GM18867 (cell line): ENCODE measurements around the gene FAM98C.
"Not testable (repeated sequence)": the region's sequence is repeated elsewhere in the genome, so short reads cannot be mapped to it uniquely, and the experiment has no call there.

Source experiments
- ATAC-seq: cut with Tn5 transposase; IDR thresholded peaks from one replicate; pipeline ENCODE4 v1.9.1; 2021; ENCODE audit warnings: mild to moderate bottlenecking, moderate library complexity; ENCODE audit not compliant: unreplicated experiment

FAM98C gene

DNA sequence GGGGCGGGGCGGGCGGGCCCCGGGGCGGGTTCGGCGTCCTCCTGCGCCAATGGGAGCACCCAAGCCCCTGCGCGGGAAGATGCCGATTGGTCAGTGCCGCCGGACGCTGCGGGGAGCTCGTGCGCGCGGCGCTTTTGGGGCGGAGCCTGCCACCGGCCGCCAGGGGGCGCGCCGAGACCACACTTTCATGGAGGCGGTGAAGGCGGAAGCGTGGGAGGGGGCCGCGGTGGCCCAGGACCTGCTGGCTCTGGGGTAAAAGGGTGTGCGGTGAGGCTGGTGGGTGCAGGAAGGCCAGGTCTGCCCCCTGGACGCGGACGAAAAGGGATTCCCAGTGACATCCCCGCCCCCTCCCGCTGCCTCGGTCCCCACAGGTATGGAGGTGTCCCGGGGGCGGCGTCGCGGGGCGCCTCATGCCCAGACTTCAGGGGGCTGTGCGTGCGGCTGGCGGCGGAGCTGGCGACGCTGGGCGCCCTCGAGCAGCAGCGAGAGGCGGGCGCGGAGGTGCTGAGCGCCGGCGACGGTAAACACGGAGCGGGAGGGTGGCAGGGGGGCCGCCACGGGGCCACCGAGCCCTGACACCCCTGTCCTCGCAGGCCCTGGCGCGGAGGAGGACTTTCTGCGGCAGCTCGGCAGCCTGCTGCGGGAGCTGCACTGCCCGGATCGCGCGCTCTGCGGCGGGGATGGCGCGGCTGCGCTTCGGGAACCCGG is at the start of gene FAM98C:
Gene FAM98C, plus strand, starts transcription at position 127 of the 708 bp plus-strand sequence. Its CDS starts 61 bp downstream, at position 188.
- peak; percentile 89 for ATAC-seq

DNA sequence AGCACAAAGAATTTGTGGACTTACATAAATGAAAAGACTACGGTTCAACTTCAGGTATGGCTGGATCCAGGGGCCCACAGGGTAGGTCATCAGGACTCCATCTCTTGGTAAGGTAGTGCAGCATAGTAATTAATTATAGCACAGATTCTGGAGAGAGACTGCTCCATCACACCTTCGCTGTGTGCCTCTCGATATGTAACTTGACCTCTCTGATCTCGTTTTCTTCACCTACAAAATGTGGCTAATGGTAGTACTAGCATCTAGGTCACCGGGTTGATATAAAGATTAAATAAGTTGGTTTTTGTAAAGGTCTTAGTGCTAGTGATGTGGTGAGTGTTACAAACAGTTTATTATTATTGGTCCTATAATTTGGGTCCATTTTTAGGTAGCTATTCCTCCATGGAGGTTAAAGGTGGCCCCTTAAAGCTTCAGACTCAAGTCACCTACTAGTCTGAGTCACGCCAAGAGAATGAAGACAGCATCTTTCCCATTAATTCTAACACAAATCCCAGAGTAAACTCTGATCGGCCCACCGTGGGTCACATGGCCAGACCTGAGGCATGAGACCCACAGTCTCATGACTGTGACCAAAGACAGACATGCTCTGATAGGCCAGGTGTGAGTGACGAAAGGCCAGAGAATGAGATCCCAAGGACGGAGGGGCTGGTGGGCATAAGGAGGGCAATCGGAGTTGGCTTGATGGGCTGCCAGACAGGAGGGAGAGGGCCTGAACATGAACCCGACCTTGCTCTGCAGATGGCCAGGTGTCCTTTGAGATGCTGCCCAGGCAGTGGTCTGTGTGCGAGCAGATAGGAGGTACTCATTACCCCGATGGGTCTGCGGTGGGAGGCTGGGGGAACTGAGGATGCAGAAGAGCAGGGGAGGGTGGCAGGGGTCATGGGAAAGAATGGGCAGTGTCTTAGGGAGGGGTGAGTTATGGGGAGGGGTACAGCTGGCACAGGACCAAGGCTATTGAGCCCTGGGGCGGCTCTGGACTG is 46.9 kb upstream of the FAM98C start:
- ATAC-seq: no peak

DNA sequence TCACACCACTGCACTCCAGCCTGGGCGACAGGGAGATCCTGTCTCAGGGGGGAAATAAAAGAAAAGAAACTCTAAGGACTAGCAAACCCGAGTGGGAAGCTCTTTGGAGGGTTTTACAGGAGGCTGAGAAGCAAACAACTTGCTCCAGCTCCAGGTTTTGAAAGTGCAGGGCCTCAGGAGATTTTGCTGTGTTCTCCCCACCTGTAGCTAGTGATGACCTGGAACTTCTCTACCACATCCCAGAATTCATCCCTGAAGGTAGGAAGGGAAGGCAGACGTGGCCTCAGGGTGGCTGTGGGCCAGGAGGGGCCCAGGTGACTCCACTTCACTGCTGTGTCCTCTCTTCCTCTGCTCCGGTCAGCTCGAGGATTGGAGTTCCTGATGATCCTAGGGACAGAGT is 44.8 kb upstream of the FAM98C start:
- no peak for ATAC-seq

DNA sequence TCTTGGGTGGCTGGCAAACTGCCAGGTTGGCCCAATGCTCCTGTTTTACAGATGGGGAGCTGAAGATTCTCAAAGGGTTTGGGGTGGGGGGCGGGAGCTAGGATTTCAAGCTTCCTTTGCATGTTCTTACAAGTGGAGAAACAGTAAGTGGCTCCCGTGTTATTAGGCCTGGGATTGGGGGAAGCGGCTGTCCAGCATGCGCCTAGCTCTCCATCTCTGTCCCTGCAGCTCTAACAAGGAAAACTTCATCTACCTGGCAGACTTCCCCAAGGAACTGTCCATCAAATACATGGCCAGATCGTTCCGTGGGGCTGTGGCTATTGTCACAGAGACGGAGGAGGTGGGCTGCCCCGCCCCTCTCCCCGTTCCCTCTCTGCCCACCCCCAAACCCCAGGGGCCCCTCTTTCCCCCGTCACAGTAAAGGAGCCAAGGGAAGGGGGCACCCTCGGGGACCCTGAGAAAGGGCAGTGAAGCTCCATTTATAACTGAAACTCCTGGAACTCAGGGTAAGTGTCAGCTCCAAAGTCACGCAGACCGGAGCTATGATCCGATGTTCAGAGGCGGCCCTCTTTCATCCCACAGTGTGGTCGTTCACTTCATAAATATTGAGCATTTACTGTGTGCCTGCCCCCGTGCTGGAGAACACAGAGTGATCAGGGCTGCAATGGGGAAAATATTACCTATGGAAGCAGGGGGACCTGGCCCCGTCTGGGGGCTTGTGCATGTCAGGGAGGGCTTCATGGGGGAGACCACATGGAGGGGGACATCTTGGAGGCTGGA is 43.5 kb upstream of the FAM98C start:
- no peak for ATAC-seq

DNA sequence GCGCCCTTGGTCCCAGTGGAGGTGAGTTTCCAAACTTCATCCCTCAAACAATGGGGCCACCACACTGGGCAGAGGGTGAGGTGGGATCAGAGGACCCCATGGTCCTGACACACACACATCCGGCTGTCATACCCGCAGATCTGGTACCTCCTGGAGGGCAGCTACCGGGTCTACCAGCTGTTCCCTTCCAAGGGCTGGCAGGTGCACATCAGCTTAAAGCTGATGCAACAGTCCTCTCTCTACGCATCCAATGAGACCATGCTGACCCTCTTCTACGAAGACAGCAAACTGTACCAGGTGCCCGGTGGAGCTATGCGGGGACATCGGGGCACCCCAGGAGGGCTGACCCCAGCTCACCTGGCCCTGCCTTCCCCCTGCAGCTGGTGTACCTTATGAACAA is 42.5 kb upstream of the FAM98C start:
- no peak for ATAC-seq

DNA sequence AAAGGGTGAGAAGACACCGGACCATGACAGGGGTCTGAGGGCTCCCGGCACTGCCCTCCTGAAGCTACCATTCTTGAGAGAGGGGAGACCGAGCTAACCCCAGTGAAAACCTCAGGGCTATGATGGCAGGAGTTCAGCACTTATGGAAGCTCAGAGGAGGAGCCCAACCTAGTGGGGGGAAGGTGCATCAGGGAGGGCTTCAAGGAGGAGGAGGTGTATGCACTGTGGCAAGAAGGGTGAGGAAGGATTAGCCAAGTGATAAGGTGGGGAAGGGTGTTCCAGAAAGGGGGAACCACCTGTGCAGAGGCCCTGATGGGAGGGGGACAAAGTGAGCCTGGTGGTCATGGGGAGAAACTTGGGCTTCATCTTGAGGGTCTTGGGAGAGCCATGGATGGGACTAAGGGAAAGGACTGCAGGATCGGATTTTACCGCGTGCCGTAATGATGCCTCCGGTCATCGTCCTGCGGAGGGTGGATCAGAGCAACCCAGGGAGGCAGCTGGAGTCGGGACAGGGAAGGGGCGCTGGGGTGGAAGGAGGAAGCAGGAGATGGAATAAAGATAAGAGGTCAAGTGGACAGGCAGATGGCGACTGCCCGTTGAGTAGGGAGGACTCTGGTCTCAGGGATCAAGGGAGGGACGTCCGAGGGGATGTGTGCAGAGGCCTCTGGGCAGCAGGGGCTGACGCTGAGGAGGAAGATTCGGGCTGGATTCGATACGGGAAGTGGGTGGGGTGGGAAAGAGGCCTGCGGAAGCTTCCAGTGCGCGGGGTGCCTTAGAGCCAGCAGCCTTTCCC is 41.9 kb upstream of the FAM98C start:
- ATAC-seq: no peak

DNA sequence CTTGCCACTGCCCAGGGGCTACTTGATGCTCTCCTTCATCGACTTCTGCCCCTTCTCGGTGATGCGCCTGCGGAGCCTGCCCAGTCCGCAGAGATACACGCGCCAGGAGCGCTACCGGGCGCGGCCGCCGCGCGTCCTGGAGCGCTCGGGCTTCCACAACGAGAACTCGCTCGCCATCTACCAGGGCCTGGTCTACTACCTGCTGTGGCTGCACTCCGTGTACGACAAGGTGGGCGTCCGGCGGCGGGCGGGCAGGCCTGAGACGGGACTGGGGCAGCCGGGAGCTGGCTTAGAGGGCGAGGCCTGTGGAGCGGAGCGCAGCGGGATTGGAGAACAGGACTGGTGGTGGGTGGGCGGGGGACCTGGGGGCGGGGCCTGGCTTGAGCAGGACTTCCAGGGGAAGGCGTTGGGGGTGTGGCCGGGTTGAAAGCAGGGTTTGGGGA is 41.2 kb upstream of the FAM98C start:
- ATAC-seq: peak; percentile 52

DNA sequence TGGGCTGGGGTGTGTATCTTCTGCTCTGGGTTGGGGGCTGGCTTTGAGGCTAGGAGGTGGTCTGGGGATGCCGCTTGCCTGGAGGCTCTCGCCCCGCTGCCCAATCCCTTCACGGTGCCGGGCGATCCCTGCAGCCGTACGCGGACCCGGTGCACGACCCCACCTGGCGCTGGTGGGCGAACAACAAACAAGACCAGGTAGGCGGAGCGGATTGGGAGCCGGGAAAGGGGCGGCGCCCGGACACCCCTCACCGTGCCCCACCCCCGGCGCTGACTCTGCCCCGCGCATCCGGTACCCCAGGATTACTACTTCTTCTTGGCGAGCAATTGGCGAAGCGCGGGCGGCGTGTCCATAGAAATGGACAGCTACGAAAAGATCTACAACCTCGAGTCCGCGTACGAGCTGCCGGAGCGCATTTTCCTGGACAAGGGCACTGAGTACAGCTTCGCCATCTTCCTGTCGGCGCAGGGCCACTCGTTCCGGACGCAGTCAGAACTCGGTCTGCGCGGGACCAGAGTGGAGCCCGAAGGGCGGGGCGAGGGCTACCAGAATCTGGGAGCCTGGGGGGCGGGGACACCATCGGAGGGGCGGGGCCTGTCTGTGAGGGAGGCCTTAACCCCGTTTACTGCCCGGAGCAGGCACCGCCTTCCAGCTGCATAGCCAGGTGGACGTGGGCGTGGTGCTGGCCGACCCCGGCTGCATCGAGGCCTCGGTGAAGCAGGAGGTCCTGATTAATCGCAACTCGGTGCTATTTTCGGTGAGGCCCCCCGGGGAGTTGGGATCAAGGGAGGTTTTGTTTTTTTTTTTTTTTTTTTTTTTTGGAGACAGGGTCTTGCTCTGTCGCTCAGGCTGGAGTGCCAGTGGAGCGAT is 40.6 kb upstream of the FAM98C start:
- peak; percentile 47 for ATAC-seq

DNA sequence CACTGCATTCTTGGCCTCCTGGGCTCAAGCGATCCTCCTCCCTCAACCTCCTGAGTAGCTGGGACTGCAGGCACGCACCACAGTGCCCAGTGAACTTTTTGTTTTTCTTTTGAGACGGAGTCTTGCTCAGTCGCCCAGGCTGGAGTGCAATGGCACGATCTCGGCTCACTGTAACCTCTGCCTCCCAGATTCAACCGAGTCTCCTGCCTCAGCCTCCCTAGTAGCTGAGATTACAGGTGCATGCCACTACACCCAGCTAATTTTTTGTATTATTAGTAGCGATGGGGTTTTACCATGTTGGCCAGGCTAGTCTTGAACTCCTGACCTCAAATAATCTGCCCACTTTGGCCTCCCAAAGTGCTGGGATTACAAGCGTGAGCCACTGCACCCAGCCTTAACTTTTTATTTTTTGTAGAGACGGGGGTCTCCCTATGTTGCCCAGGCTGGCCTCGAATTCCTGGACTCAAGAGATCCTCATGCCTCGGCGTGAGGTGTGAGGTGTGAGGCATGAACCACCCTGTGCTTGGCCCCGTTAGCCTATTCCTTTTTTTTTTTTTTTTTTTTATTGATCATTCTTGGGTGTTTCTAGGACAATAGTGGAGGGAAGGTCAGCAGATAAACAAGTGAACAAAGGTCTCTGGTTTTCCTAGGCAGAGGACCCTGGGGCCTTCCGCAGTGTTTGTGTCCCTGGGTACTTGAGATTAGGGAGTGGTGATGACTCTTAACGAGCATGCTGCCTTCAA is 39.8 kb upstream of the FAM98C start:
- ATAC-seq: not testable (repeated sequence)

DNA sequence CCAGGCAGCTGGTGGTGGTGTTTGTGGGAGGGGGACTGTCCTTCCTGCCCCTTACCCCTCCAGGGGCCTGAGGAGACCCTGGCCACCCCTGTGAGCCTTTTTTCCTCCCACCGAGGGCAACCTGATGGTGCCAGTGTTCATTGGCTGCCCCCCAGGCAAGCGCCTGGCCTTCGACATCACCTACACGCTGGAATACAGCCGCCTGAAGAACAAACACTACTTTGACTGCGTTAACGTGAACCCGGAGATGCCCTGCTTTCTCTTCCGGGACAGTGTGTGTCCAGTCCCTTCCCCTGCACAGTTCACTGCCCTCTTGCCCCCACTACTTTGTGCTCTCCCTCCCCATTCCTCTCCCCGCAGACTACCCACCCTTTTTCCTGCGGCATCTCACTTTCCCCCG is 35.9 kb upstream of the FAM98C start:
- ATAC-seq: no peak

DNA sequence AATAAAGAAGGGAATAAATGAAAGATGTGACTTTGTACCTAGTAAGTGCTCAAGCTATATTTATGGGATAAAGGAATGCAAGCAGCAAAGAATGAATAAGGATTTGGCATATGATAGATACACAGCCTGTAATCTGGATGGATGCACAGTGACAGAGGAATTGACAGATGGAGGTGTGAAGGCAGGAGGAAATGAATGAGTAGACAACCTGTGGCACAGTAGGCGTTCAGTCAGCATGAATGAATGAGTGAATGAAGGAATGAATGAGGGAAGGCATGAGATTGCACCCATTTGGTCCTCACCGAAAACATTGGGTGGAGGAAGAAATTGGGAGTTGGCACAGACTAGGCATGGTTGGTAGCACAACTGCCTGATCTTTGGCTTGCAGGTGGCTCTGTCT is 33.3 kb upstream of the FAM98C start:
- no peak for ATAC-seq

DNA sequence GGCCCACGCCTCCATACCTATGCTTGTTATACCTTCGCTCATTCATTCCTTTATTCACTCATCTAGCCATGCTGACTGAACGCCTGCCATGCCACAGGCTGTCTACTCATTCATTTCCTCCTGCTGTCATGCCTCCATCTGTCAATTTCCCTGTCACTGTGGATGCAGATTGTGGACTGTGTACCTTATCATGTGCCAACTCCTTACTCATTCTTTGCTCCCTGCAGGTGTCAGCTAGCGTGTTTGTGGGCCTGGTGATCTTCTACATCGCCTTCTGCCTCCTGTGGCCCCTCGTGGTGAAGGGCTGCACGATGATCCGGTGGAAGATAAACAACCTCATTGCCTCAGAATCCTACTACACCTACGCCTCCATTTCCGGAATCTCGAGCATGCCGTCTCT is 32.6 kb upstream of the FAM98C start:
- no peak for ATAC-seq

DNA sequence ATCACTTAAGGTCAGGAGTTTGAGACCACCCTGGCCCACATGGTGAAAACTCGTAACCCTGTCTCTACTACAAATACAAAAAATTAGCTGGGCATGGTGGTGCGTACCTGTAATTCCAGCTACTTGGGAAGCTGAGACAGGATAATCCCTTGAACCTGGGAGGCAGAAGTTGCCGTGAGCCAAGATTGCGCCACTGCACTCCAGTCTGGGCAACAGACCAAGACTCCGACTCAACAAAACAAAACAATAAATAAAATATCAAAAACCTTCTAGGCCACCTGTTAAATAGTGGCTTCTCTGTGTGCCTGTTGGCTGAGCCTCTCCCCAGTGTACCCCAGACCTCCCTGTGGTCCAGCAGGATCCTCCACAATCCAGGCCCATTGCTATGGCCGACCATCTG is 31.8 kb upstream of the FAM98C start:
- ATAC-seq: no peak

DNA sequence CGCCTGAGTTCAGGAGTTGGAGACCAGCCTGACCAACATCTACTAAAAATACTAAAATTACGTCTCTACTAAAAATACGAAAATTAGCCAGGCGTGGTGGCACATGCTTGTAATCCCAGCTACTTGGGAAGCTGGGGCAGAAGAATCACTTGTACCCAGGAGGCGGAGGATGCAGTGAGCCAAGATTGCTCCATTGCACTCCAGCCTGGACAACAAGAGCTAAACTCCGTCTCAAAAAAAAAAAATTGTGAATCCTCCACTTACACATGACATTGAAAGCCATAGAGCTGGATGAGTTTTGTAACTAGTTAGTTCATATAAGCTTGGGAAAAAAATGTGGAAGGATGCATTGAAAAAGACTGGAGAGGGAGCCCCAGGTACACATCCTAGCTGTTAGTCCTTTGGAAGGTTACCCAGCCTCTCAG is 29.0 kb upstream of the FAM98C start:
- no peak for ATAC-seq

DNA sequence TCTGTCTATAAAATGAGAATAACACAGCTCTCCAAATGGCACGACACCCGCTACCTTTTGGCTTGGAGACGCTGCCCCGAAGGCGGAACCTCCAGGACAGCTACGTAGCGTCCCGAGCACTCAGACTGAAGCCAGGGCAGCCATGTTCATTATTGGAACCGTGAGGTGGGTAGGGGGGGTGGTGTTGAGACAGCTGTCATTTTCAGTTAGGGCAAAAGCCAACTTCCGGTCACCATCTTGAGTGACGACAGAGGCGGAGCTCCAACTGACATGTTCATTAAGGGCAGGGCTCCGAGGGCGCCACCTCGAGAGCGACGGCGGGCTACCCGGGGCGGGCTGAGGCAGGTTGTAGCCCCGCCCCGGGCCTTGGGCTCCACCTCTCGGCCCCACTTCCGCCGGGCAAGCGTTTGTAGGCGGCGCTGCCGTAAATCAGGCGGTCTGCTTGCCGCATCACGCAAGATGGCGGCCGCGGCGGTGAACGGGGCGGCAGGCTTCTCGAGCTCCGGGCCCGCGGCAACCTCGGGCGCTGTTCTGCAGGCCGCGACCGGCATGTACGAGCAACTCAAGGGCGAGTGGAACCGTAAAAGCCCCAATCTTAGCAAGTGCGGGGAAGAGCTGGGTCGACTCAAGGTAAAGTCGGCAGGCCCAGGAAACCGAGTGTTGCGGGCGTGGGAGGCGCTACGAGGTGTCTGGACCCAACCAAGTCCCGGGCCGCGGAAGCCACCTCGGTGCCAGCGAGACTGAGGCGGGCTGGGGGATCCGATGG is 28.4 kb upstream of the FAM98C start, which contains the start of gene PSMD8:
Gene PSMD8, plus strand, starts transcription at position 240 of the 766 bp plus-strand sequence. Its CDS starts 31 bp downstream, at position 271.
- ATAC-seq: peak; percentile 92

DNA sequence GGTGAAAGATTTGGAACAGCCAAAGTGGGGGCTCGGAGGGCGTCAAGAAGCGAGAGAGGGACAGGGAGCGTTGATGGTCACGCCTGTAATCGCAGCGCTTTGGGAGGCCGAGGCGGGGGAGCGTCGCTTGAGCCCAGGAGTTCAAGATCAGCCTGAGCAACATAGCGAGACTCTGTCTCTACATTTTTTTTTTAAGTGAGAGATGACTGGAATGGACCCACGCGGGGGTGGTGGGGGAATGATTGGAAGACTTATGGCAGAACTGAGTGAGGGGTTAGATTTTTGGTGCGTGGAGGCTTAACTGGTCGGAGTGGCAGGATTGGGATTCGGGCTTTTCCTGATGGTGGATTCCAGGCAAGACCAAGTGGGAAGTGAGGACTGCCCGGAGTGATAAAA is 27.8 kb upstream of the FAM98C start:
- no peak for ATAC-seq

DNA sequence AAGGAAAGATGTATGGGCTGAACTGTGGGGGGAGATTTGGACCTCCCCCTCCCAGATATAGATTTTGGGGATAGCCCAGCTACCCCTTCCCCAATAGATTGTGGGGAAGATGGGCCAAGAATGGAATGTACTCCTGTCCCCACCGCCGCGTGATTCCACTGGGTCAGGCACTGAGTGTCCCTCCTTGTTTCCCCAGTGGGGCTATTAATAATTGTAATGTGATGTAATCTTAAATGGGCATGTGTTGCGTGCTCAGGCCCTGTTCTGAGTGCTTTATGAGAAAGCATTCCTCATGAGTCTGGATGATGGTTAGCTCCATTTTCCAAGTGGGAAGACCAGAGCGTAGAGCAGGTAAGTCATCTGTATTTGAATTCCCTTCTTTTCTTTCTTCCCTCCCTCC is 27.1 kb upstream of the FAM98C start:
- no peak for ATAC-seq

DNA sequence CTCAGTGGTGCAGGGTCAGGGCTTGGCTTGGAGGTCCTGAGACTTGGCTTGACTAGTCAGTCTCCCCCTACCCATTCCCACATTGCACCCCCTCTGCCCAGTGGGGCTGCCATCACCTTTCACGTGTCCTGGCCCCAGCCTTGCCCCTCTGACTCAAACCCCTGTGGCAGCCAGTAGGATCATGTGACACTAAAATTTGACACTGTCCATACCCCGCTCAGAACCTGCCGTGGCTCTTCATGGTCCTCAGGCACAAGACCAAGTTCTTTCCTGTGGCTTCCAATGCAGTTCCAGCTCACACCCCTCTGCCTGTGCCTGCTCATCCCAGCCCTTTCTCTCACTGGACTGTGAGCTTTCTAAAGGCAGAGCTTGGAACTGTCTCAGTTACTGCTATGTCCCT is 26.3 kb upstream of the FAM98C start:
- no peak for ATAC-seq
